Right lobe of liver (tissue), 6 donors: Measurements from ENCODE around the gene WWP2. TPM values are rescaled to one million over a fixed set of nuclear protein-coding genes. Genes with fewer than 3 reads are reported as not detected.
"Not testable (repeated sequence)": the region's sequence is repeated elsewhere in the genome, so short reads cannot be mapped to it uniquely, and the experiment has no call there.

Experiments used
- ATAC-seq, 4 donors: fragments of 200-7000 bp; cut with Tn5 transposase; one replicate each; pipeline ENCODE4 v1.9.1; 2020; ENCODE audit warnings: mild to moderate bottlenecking in 4 of 4, moderate library complexity in 4 of 4
- DNase-seq, 3 donors: peaks; one replicate each; pipeline ENCODE4 v3.0.0-alpha.2; 2020
- H3K27ac ChIP-seq, 3 donors: fragments of 200-600 bp; one replicate each; pipeline ENCODE4 v1.8.0; 2022
- H3K27me3 ChIP-seq, 2 donors: fragments of 200-600 bp; one replicate each; pipeline ENCODE4 v1.8.0; 2022
- H3K36me3 ChIP-seq, 4 donors: fragments of 200-600 bp; sonication (generic) in 1 of 4; one replicate each; pipeline versions ENCODE4 v1.5.1 to v1.8.0; 2017 to 2022; ENCODE audit warnings: control low read depth in 1 of 4
- H3K4me1 ChIP-seq, 4 donors: fragments of 200-600 bp; sonication (generic) in 1 of 4; one replicate each; pipeline versions ENCODE4 v1.5.1 to v1.8.0; 2017 to 2022; ENCODE audit warnings: control low read depth in 1 of 4
- H3K4me3 ChIP-seq, 3 donors: fragments of 200-600 bp; one replicate each; pipeline ENCODE4 v1.8.0; 2022
- H3K9me3 ChIP-seq, 4 donors: fragments of 200-600 bp; sonication (generic) in 1 of 4; one replicate each; pipeline versions ENCODE4 v1.5.1 to v1.8.0; 2017 to 2022; ENCODE audit warnings: control low read depth in 1 of 4
- POLR2A ChIP-seq: fragments of 450-650 bp; IDR thresholded peaks from one replicate; pipeline ENCODE4 v1.6.1; 2017; ENCODE audit warnings: antibody characterized with exemption, mild to moderate bottlenecking
- WGBS: methylation state at CpG from one replicate; pipeline ENCODE4 v1.1.6; 2018; ENCODE audit warnings: low coverage, low lambda C conversion rate; ENCODE audit not compliant: insufficient coverage; ENCODE audit errors: missing lambda C conversion rate; 5-methylcytosine and 5-hydroxymethylcytosine counted together
- intact Hi-C, 2 donors: fragments of 100-400 bp; cut with DNase I; formaldehyde crosslinking; loops; one replicate each; pipeline versions ENCODE4 v1.11.2 to v1.14.1; 2022
- total RNA-seq, 6 experiments: library from RNA; depleted of rRNA in 2 of 6; stranded (reverse); fragments of >200 nt in 2 of 6; fragmentation: NEBNext Ultra II Directional in 3 of 6; extraction: Animal tissue kit (Norgen Biotek cat#: 25700) in 3 of 6; gene quantifications; one replicate each; pipeline versions ENCODE4 v1.1.0 to v1.2.4, GENCODE V29; 2016 to 2023
- TF ChIP-seq, protein P1 (sequence below), 4 donors: fragments of 200-600 bp in 3 of 4; fragments of 450-650 bp in 1 of 4; IDR thresholded peaks; one replicate each; pipeline versions ENCODE4 v1.5.1 to v1.8.0; 2016 to 2022; ENCODE audit warnings: antibody characterized with exemption in 4 of 4, mild to moderate bottlenecking in 2 of 4
- donor health status: DM: no; HTN: yes; CAD: no.
- donor health status: DM: no; HTN: no; CAD: no.
- donor health status: DM: no; HTN: no; CAD: no.
- donor health status: DM: no; HTN: yes; CAD: no.
- donor health status: DM: no; HTN: yes; CAD: no.

The WWP2 gene
- total RNA-seq, 6 experiments from 2014 or later: 18.1 to 24.6 (median 22.4) TPM

GRCh38 chr16:69941251-69942098 lies 179.3 kb downstream of the WWP2 start:
- Histone ChIP-seq H3K27ac (peak overlapping the region; percentile 15 to 76 (median 58)), H3K4me3 (peak overlapping the region in 2 of 3 donors; percentile 13 to 23), H3K9me3 (no peaks in the 10 kb centered on the region), H3K27me3 (no peaks in the 10 kb centered on the region), H3K4me1 (peaks cover 0 to 18% (median 4%) of the 10 kb centered on the region in 4 donors), H3K36me3 (peaks cover 0 to 29% (median 5%) of the 10 kb centered on the region in 4 donors)
- intact Hi-C loops: no loop called here
- DNase-seq (peak in 2 of 3 donors; percentile 67 to 84), ATAC-seq (peak; percentile 82 to 90 (median 86))
- peak; percentile 19 for TF ChIP-seq POLR2A
- TF ChIP-seq, protein P1, sequence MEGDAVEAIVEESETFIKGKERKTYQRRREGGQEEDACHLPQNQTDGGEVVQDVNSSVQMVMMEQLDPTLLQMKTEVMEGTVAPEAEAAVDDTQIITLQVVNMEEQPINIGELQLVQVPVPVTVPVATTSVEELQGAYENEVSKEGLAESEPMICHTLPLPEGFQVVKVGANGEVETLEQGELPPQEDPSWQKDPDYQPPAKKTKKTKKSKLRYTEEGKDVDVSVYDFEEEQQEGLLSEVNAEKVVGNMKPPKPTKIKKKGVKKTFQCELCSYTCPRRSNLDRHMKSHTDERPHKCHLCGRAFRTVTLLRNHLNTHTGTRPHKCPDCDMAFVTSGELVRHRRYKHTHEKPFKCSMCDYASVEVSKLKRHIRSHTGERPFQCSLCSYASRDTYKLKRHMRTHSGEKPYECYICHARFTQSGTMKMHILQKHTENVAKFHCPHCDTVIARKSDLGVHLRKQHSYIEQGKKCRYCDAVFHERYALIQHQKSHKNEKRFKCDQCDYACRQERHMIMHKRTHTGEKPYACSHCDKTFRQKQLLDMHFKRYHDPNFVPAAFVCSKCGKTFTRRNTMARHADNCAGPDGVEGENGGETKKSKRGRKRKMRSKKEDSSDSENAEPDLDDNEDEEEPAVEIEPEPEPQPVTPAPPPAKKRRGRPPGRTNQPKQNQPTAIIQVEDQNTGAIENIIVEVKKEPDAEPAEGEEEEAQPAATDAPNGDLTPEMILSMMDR (IDR thresholded peaks at IDR 0.05): no peak
- WGBS: 64% methylated on average over 9 of the region's 28 CpGs

DNA sequence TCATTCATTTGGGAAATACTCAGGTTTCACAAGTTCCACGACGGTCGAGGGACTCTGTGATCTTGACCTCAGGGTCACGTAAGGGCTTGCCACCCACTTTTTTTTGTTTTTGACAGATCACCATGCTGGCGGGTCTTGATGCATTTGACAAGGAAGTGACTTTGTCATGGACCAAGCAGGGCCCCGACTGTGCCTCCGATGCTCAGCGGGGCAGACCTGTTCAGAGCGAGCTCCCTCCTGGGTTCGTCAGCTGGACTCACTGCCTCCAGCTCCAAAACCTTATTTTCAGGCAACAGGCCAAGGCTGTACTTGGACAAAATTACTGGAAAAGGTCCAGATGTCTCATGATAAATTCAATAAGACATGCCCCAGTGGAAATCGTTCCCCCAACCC lies 180.0 kb downstream of the WWP2 start:
- WGBS: 39% methylated on average over 7 of the region's 11 CpGs
- peak; percentile 41 to 57 (median 54) for ATAC-seq

DNA sequence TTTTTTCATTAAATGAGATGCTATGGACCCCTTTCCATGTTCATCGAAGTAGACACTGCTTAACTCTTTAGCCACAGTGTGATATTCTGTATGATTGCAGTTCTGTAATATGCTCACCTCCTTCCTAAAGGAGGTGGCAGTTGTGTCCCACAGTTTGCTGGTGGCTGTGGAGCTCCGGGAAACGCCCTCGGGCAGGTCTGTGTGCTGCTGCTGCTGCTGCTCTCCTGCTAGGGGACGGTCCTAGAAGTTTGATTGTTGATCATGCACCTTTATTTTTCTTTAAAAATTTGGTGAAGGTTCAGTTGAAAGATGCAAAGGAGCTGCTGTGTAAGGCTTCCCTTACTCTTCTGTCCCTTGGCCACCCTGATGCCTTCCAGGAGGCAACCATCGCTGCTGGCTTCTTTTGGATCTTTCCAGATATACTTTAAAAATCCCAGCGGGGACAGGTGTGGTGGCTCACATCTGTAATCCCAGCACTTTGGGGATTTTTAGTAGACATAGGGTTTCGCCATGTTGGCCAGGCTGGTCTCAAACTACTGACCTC lies 180.6 kb downstream of the WWP2 start:
- H3K4me1 ChIP-seq: peaks cover 0 to 18% (median 4%) of the 10 kb centered on the region in 4 donors
- H3K27me3 ChIP-seq: no peaks in the 10 kb centered on the region
- TF ChIP-seq, protein P1 (IDR thresholded peaks at IDR 0.05): no peak
- no peak for TF ChIP-seq POLR2A
- H3K4me3 ChIP-seq: no peak overlapping the region
- 87% methylated on average over 8 of the region's 8 CpGs for WGBS
- peaks cover 0 to 18% (median 1%) of the 10 kb centered on the region in 4 donors for H3K36me3 ChIP-seq
- no peak for DNase-seq
- ATAC-seq: no peak
- no peak overlapping the region for H3K27ac ChIP-seq
- H3K9me3 ChIP-seq: no peaks in the 10 kb centered on the region
- intact Hi-C loops: no loop called here

More for the DNA sequence above, 180.0 kb downstream of the WWP2 start:
- Histone ChIP-seq H3K4me1 (peaks cover 0 to 18% (median 4%) of the 10 kb centered on the region in 4 donors), H3K9me3 (no peaks in the 10 kb centered on the region), H3K4me3 (peak overlapping the region in 2 of 3 donors; percentile 13 to 23), H3K27ac (peak overlapping the region in 2 of 3 donors; percentile 58 to 76), H3K36me3 (peaks cover 0 to 24% (median 2%) of the 10 kb centered on the region in 4 donors), H3K27me3 (no peaks in the 10 kb centered on the region)
- intact Hi-C loops: no loop called here
- peak in 2 of 3 donors; percentile 32 to 66 for DNase-seq
- no peak for TF ChIP-seq POLR2A
- TF ChIP-seq, protein P1 (IDR thresholded peaks at IDR 0.05): no peak

DNA sequence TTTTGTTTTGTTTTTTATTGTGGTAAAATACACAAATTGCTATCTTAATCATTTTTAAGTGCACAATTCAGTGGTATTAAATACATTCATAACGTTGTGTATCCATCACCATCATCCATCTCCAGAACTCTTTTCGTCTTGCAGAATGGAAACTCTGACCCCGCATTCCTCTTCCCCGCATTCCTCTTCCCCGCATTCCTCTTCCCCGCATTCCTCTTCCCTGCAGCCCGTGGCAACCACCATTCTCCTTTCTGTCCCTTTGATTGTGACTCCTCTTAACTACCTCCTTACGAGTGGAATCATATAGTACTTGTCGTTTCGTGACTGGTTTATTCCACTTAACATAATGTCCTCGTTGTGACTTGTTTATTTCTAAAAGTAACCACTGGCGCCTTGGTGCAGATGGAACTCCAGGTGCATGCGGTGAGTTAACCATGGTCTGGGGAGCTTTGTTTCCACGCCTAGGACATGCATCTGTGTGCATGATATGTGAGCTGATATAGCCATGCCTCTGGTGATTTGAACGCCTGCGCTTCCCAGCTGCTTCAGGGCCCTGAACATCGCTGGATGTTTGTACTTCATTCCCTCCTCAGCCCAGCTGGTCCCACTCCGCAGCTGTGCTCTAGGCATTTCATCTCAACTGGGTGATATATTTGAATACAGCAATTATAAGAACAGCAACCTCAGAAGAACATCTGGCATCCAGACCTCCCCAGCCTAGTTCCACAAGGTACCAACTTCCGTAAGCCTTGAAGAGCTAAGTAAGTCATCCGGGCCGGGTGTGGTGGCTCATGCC lies 181.3 kb downstream of the WWP2 start:
- H3K4me1 ChIP-seq: peaks cover 0 to 18% (median 4%) of the 10 kb centered on the region in 4 donors
- ATAC-seq, H3K27ac ChIP-seq, H3K4me3 ChIP-seq, H3K9me3 ChIP-seq, DNase-seq, intact Hi-C loops, H3K27me3 ChIP-seq: not testable (repeated sequence)
- peaks cover 0 to 14% (median 0%) of the 10 kb centered on the region in 4 donors for H3K36me3 ChIP-seq
- 84% methylated on average over 12 of the region's 21 CpGs for WGBS

- H3K9me3 ChIP-seq, intact Hi-C loops, H3K27me3 ChIP-seq, H3K27ac ChIP-seq, DNase-seq, H3K36me3 ChIP-seq, H3K4me1 ChIP-seq, H3K4me3 ChIP-seq: not testable (repeated sequence)
- peak in 2 of 4 donors; percentile 19 to 20 for ATAC-seq
- no CpG with 5 or more reads among the region's 17 CpGs for WGBS
Measured at GRCh38 chr16:69950411-69950810, 188.3 kb downstream of the WWP2 start.

- peak; percentile 24 to 35 (median 31) for ATAC-seq
- intact Hi-C loops, H3K4me1 ChIP-seq, H3K9me3 ChIP-seq, H3K27ac ChIP-seq, H3K4me3 ChIP-seq, H3K36me3 ChIP-seq, DNase-seq, H3K27me3 ChIP-seq: not testable (repeated sequence)
- WGBS: no CpG with 5 or more reads among the region's 26 CpGs
Measured at GRCh38 chr16:69951017-69951671, 189.0 kb downstream of the WWP2 start, which contains the start of gene CLEC18A. Gene CLEC18A (plus strand): TSS chr16:69951334. CDS start chr16:69951367, 33 bp downstream.

DNA sequence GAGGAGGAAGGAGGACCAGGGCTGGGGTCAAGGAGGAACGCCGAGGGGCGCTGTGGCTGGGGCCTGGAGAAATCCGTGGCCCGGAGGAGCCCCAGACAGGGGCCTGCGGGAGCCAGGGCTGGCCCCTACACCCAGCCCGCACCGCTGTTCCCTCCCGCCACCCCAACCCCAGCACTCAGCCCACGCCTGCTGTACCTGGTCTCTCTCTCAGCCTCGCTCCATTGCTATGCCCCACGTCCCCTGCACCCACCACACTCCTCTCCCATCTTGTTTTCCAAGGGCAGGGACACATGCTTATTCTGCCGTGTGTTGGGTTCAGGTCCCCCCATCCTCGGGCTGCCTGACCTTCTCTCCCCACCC lies 189.5 kb downstream of the WWP2 start:
- H3K36me3 ChIP-seq, DNase-seq, H3K9me3 ChIP-seq, H3K4me3 ChIP-seq, H3K27ac ChIP-seq, H3K27me3 ChIP-seq, H3K4me1 ChIP-seq, intact Hi-C loops: not testable (repeated sequence)
- ATAC-seq: peak in 1 of 4 donors; percentile 21
- WGBS: no CpG with 5 or more reads among the region's 14 CpGs
